Measurements from ENCODE around the gene UCP3. TPM values are rescaled to one million over a fixed set of nuclear protein-coding genes. Genes with fewer than 3 reads are reported as not detected.

UCP3 gene
- total and polyA plus RNA-seq, 3 experiments from 2014 or later: 0.36 to 2.9 (median 2.8) TPM

- Histone ChIP-seq H3K4me3 (ENCODE audit: low read length) (no peak overlapping the region), H3K27ac (ENCODE audit: low read depth, low read length) (no peak overlapping the region), H3K36me3 (ENCODE audit: insufficient read depth, low read length) (no peaks in the 10 kb centered on the region), H3K4me1 (ENCODE audit: insufficient read depth, low read length) (peaks cover 97% of the 10 kb centered on the region), H3K9me3 (ENCODE audit: low read length) (no peaks in the 10 kb centered on the region), H3K27me3 (ENCODE audit: insufficient read depth, low read length, poor library complexity, severe bottlenecking) (no peaks in the 10 kb centered on the region)
- H3K9me3 Mint-ChIP-seq: no peaks in the 10 kb centered on the region
- CTCF ChIA-PET: interaction anchor here (1.3 kb wide), 1 partner anchor 30 kb away, joined by 4 read pairs; no protein-coding TSS in a partner anchor
- H3K27me3 Mint-ChIP-seq: peaks cover 0 to 2% of the 10 kb centered on the region in 2 donors
- peak overlapping the region; percentile 59 to 96 (median 88) for H3K27ac Mint-ChIP-seq
- DNase-seq: no peak
- H3K36me3 Mint-ChIP-seq: peaks cover 0 to 4% (median 4%) of the 10 kb centered on the region in 3 donors
- POLR2A ChIA-PET: interaction anchor here (0.8 to 2.0 kb wide), 3 partner anchors 15 to 34 kb away, joined by 3 to 6 read pairs (median 4); no protein-coding TSS in a partner anchor
- peaks cover 82 to 95% (median 90%) of the 10 kb centered on the region in 3 donors for H3K4me1 Mint-ChIP-seq
- H3K4me3 Mint-ChIP-seq: peak overlapping the region in 2 of 7 donors; percentile 54 to 81
Observed at GRCh38 chr11:74009675-74010305, 905 bp upstream of the UCP3 start.

GRCh38 chr11:74009230-74009547 lies 304 bp upstream of the UCP3 start:
- Mint-ChIP-seq H3K9me3 (no peaks in the 10 kb centered on the region), H3K4me3 (peak overlapping the region in 2 of 7 donors; percentile 37 to 65), H3K27ac (peak overlapping the region in 7 of 8 donors; percentile 66 to 88 (median 84)), H3K27me3 (peaks cover 0 to 2% of the 10 kb centered on the region in 2 donors), H3K4me1 (peaks cover 82 to 95% (median 90%) of the 10 kb centered on the region in 3 donors), H3K36me3 (peaks cover 0 to 4% (median 4%) of the 10 kb centered on the region in 3 donors)
- Histone ChIP-seq H3K27ac (ENCODE audit: low read depth, low read length) (no peak overlapping the region), H3K4me3 (ENCODE audit: low read length) (no peak overlapping the region), H3K27me3 (ENCODE audit: insufficient read depth, low read length, poor library complexity, severe bottlenecking) (no peaks in the 10 kb centered on the region), H3K36me3 (ENCODE audit: insufficient read depth, low read length) (no peaks in the 10 kb centered on the region), H3K4me1 (ENCODE audit: insufficient read depth, low read length) (peaks cover 97% of the 10 kb centered on the region), H3K9me3 (ENCODE audit: low read length) (no peaks in the 10 kb centered on the region)
- ChIA-PET CTCF (interaction anchor here (1.5 kb wide), 1 partner anchor 44 kb away, joined by 3 read pairs; no protein-coding TSS in a partner anchor), POLR2A (interaction anchor here (1.5 kb wide), 1 partner anchor 14 kb away, joined by 4 read pairs; no protein-coding TSS in a partner anchor)
- no peak for DNase-seq

- Histone ChIP-seq H3K4me1 (ENCODE audit: insufficient read depth, low read length) (peaks cover 97% of the 10 kb centered on the region), H3K27me3 (ENCODE audit: insufficient read depth, low read length, poor library complexity, severe bottlenecking) (no peaks in the 10 kb centered on the region), H3K9me3 (ENCODE audit: low read length) (no peaks in the 10 kb centered on the region), H3K36me3 (ENCODE audit: insufficient read depth, low read length) (no peaks in the 10 kb centered on the region), H3K27ac (ENCODE audit: low read depth, low read length) (no peak overlapping the region), H3K4me3 (ENCODE audit: low read length) (no peak overlapping the region)
- H3K36me3 Mint-ChIP-seq: peaks cover 0 to 14% (median 8%) of the 10 kb centered on the region in 3 donors
- peak overlapping the region in 1 of 7 donors; percentile 44 for H3K4me3 Mint-ChIP-seq
- CTCF ChIA-PET: interaction anchor here (1.0 to 1.5 kb wide), 4 partner anchors 23 to 43 kb away, joined by 3 to 4 read pairs (median 4); no protein-coding TSS in a partner anchor
- H3K9me3 Mint-ChIP-seq: no peaks in the 10 kb centered on the region
- POLR2A ChIA-PET: interaction anchor here (1.2 kb wide), 1 partner anchor 12 kb away, joined by 3 read pairs; no protein-coding TSS in a partner anchor
- peaks cover 0 to 2% of the 10 kb centered on the region in 2 donors for H3K27me3 Mint-ChIP-seq
- H3K4me1 Mint-ChIP-seq: peaks cover 86 to 97% (median 93%) of the 10 kb centered on the region in 3 donors
- no peak for DNase-seq
- peak overlapping the region; percentile 66 to 89 (median 82) for H3K27ac Mint-ChIP-seq
Observed at GRCh38 chr11:74007691-74008372, 1.1 kb downstream of the UCP3 start.

GRCh38 chr11:74006743-74007304 lies 2.1 kb downstream of the UCP3 start:
- peaks cover 82 to 92% (median 90%) of the 10 kb centered on the region in 3 donors for H3K4me1 Mint-ChIP-seq
- DNase-seq: no peak
- H3K27ac ChIP-seq (ENCODE audit: low read depth, low read length): no peak overlapping the region
- no peaks in the 10 kb centered on the region for H3K36me3 ChIP-seq (ENCODE audit: insufficient read depth, low read length)
- peaks cover 0 to 2% of the 10 kb centered on the region in 2 donors for H3K27me3 Mint-ChIP-seq
- H3K4me1 ChIP-seq (ENCODE audit: insufficient read depth, low read length): peaks cover 87% of the 10 kb centered on the region
- H3K9me3 ChIP-seq (ENCODE audit: low read length): no peaks in the 10 kb centered on the region
- H3K27ac Mint-ChIP-seq: peak overlapping the region; percentile 68 to 98 (median 88)
- ChIA-PET CTCF (no interaction called here), POLR2A (no interaction called here)
- H3K9me3 Mint-ChIP-seq: no peaks in the 10 kb centered on the region
- peaks cover 0 to 19% (median 12%) of the 10 kb centered on the region in 3 donors for H3K36me3 Mint-ChIP-seq
- H3K27me3 ChIP-seq (ENCODE audit: insufficient read depth, low read length, poor library complexity, severe bottlenecking): no peaks in the 10 kb centered on the region
- no peak overlapping the region for H3K4me3 ChIP-seq (ENCODE audit: low read length)
- H3K4me3 Mint-ChIP-seq: peak overlapping the region in 2 of 7 donors; percentile 13 to 25

- Histone ChIP-seq H3K36me3 (ENCODE audit: insufficient read depth, low read length) (no peaks in the 10 kb centered on the region), H3K4me3 (ENCODE audit: low read length) (no peak overlapping the region), H3K27me3 (ENCODE audit: insufficient read depth, low read length, poor library complexity, severe bottlenecking) (no peaks in the 10 kb centered on the region), H3K27ac (ENCODE audit: low read depth, low read length) (peak overlapping the region; percentile 52), H3K4me1 (ENCODE audit: insufficient read depth, low read length) (peaks cover 78% of the 10 kb centered on the region), H3K9me3 (ENCODE audit: low read length) (no peaks in the 10 kb centered on the region)
- DNase-seq: no peak
- peaks cover 0 to 26% (median 16%) of the 10 kb centered on the region in 3 donors for H3K36me3 Mint-ChIP-seq
- CTCF ChIA-PET: interaction anchor here (0.9 to 2.0 kb wide), 12 partner anchors 10 to 48 kb away, joined by 3 to 29 read pairs (median 4); partner anchors contain the start of gene UCP2
- peak overlapping the region; percentile 83 to 99 (median 92) for H3K27ac Mint-ChIP-seq
- peak overlapping the region in 6 of 7 donors; percentile 69 to 88 (median 80) for H3K4me3 Mint-ChIP-seq
- H3K27me3 Mint-ChIP-seq: peaks cover 0 to 2% of the 10 kb centered on the region in 2 donors
- peaks cover 73 to 87% (median 81%) of the 10 kb centered on the region in 3 donors for H3K4me1 Mint-ChIP-seq
- H3K9me3 Mint-ChIP-seq: no peaks in the 10 kb centered on the region
- POLR2A ChIA-PET: interaction anchor here (0.5 to 3.1 kb wide), 12 partner anchors 9 to 125 kb away, joined by 3 to 23 read pairs (median 6); partner anchors contain the start of gene UCP2
Observed at GRCh38 chr11:74005721-74006517, 3.0 kb downstream of the UCP3 start.

GRCh38 chr11:74004759-74005615 lies 3.9 kb downstream of the UCP3 start:
- Histone ChIP-seq H3K4me3 (ENCODE audit: low read length) (peak overlapping the region; percentile 39), H3K36me3 (ENCODE audit: insufficient read depth, low read length) (no peaks in the 10 kb centered on the region), H3K9me3 (ENCODE audit: low read length) (no peaks in the 10 kb centered on the region), H3K4me1 (ENCODE audit: insufficient read depth, low read length) (peaks cover 68% of the 10 kb centered on the region), H3K27ac (ENCODE audit: low read depth, low read length) (peak overlapping the region; percentile 52), H3K27me3 (ENCODE audit: insufficient read depth, low read length, poor library complexity, severe bottlenecking) (no peaks in the 10 kb centered on the region)
- ChIA-PET POLR2A (interaction anchor here (0.9 to 3.1 kb wide), 10 partner anchors 10 to 124 kb away, joined by 3 to 23 read pairs (median 8); partner anchors contain the start of gene UCP2), CTCF (interaction anchor here (0.7 to 2.0 kb wide), 18 partner anchors 9 to 47 kb away, joined by 3 to 29 read pairs (median 4); partner anchors contain the start of gene UCP2)
- Mint-ChIP-seq H3K9me3 (no peaks in the 10 kb centered on the region), H3K27ac (peak overlapping the region; percentile 83 to 99 (median 92)), H3K36me3 (peaks cover 0 to 31% (median 16%) of the 10 kb centered on the region in 3 donors), H3K27me3 (peaks cover 0 to under 1% of the 10 kb centered on the region in 2 donors), H3K4me3 (peak overlapping the region; percentile 53 to 88 (median 75)), H3K4me1 (peaks cover 64 to 81% (median 73%) of the 10 kb centered on the region in 3 donors)
- DNase-seq: peak; percentile 75 to 93 (median 87)
